ENCODE measurements around the gene TMED1.

DNA sequence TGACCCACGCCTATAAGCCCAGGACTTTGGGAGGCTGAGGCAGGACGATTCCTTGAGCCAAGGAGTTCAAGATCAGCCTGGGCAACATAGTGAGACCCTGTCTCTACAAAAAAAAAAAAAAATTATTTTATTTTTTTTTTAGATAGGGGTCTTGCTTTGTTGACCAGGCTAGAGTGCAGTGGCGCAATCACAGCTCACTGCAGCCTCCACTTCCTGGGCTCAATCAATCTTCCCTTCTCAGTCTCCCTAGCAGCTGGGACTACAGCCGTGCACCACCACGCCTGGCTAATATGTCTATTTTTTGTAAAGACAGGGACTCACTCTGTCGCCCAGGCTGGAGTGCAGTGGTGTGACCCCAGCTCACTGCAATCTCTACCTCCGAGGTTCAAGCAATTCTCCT, 16.9 kb upstream of the TMED1 start:
- TF ChIP-seq TCF12 (IDR thresholded peaks at IDR 0.05) (no peak), TCF12 (CRISPR knock-in tag; IDR thresholded peaks at IDR 0.05) (no peak), MEF2D (CRISPR knock-in tag; IDR thresholded peaks at IDR 0.05) (no peak), EZH2 (conservative IDR thresholded peaks at IDR 0.05; ENCODE audit: low read depth, low read length) (no peak), RBAK (CRISPR knock-in tag; IDR thresholded peaks at IDR 0.05) (no peak), RELA (CRISPR knock-in tag; IDR thresholded peaks at IDR 0.05) (no peak), NR2C2 (CRISPR knock-in tag; IDR thresholded peaks at IDR 0.05; ENCODE audit: borderline replicate concordance) (no peak), ZNF274 (CRISPR knock-in tag; IDR thresholded peaks at IDR 0.05) (no peak), SKIL (CRISPR knock-in tag; IDR thresholded peaks at IDR 0.05; ENCODE audit: borderline replicate concordance) (no peak), ZNF331 (CRISPR knock-in tag; IDR thresholded peaks at IDR 0.05) (no peak), NONO (IDR thresholded peaks at IDR 0.05) (no peak), NONO (CRISPR knock-in tag; conservative IDR thresholded peaks at IDR 0.05) (no peak)
- TF ChIP-seq, protein P1, sequence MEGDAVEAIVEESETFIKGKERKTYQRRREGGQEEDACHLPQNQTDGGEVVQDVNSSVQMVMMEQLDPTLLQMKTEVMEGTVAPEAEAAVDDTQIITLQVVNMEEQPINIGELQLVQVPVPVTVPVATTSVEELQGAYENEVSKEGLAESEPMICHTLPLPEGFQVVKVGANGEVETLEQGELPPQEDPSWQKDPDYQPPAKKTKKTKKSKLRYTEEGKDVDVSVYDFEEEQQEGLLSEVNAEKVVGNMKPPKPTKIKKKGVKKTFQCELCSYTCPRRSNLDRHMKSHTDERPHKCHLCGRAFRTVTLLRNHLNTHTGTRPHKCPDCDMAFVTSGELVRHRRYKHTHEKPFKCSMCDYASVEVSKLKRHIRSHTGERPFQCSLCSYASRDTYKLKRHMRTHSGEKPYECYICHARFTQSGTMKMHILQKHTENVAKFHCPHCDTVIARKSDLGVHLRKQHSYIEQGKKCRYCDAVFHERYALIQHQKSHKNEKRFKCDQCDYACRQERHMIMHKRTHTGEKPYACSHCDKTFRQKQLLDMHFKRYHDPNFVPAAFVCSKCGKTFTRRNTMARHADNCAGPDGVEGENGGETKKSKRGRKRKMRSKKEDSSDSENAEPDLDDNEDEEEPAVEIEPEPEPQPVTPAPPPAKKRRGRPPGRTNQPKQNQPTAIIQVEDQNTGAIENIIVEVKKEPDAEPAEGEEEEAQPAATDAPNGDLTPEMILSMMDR (CRISPR knock-in tag; IDR thresholded peaks at IDR 0.05): no peak
